KMS-11 (cell line): ENCODE results near the gene DMBX1.

Source experiments
- H2AFZ ChIP-seq: fragments of 200-600 bp; sonication (generic); 2 replicates; pipeline ENCODE4 v1.6.1; 2016; ENCODE audit warnings: antibody characterized with exemption, mixed run types, low read depth
- H3K27ac ChIP-seq: fragments of 200-600 bp; sonication (generic); 2 replicates; pipeline ENCODE4 v1.6.1; 2016; ENCODE audit warnings: mild to moderate bottlenecking, mixed run types
- H3K27me3 ChIP-seq: fragments of 200-600 bp; sonication (generic); 2 replicates; pipeline ENCODE4 v1.6.1; 2017; ENCODE audit warnings: mild to moderate bottlenecking, low read depth, mixed run types, moderate library complexity; ENCODE audit not compliant: insufficient read depth
- H3K36me3 ChIP-seq: fragments of 200-600 bp; sonication (generic); 2 replicates; pipeline ENCODE4 v1.6.1; 2017; ENCODE audit warnings: mild to moderate bottlenecking, mixed run types; ENCODE audit not compliant: insufficient read depth
- H3K4me1 ChIP-seq: fragments of 200-600 bp; sonication (generic); 2 replicates; pipeline ENCODE4 v1.6.1; 2016; ENCODE audit warnings: mild to moderate bottlenecking, low read depth, mixed run types; ENCODE audit not compliant: poor library complexity, severe bottlenecking
- H3K4me2 ChIP-seq: fragments of 200-600 bp; sonication (generic); 2 replicates; pipeline ENCODE4 v1.7.0; 2016; ENCODE audit warnings: mild to moderate bottlenecking, mixed run types
- H3K4me3 ChIP-seq: fragments of 200-600 bp; sonication (generic); IDR thresholded peaks from 2 replicates; pipeline ENCODE4 v1.6.1; 2017; ENCODE audit warnings: low read depth, low read length, mixed read lengths; ENCODE audit not compliant: insufficient read depth
- H3K79me2 ChIP-seq: fragments of 200-600 bp; sonication (generic); 2 replicates; pipeline ENCODE4 v1.6.1; 2016; ENCODE audit warnings: low read depth, mixed run types; ENCODE audit not compliant: insufficient read depth
- H3K9ac ChIP-seq: fragments of 200-600 bp; sonication (generic); 2 replicates; pipeline ENCODE4 v1.6.1; 2016; ENCODE audit warnings: mild to moderate bottlenecking, mixed run types
- H4K20me1 ChIP-seq: fragments of 200-600 bp; sonication (generic); 2 replicates; pipeline ENCODE4 v1.6.1; 2016; ENCODE audit warnings: mild to moderate bottlenecking, mixed run types; ENCODE audit not compliant: insufficient read depth
- TF ChIP-seq, protein P1 (sequence below): fragments of 200-600 bp; sonication (generic); conservative IDR thresholded peaks from 2 replicates; pipeline ENCODE4 v1.6.1; 2017; ENCODE audit warnings: low read depth, mild to moderate bottlenecking, antibody characterized with exemption, low read length, moderate library complexity, mixed read lengths

DMBX1 gene

GRCh38 chr1:46519209-46519608 lies 29.6 kb downstream of the DMBX1 start:
- Histone ChIP-seq H3K4me1 (no peaks in the 10 kb centered on the region), H3K27me3 (no peaks in the 10 kb centered on the region), H3K4me3 (no peak overlapping the region), H3K9ac (no peak overlapping the region), H3K27ac (no peak overlapping the region), H2AFZ (no peak overlapping the region), H3K79me2 (no peaks in the 10 kb centered on the region), H4K20me1 (no peaks in the 10 kb centered on the region), H3K4me2 (no peak overlapping the region), H3K36me3 (no peaks in the 10 kb centered on the region)
- TF ChIP-seq, protein P1, sequence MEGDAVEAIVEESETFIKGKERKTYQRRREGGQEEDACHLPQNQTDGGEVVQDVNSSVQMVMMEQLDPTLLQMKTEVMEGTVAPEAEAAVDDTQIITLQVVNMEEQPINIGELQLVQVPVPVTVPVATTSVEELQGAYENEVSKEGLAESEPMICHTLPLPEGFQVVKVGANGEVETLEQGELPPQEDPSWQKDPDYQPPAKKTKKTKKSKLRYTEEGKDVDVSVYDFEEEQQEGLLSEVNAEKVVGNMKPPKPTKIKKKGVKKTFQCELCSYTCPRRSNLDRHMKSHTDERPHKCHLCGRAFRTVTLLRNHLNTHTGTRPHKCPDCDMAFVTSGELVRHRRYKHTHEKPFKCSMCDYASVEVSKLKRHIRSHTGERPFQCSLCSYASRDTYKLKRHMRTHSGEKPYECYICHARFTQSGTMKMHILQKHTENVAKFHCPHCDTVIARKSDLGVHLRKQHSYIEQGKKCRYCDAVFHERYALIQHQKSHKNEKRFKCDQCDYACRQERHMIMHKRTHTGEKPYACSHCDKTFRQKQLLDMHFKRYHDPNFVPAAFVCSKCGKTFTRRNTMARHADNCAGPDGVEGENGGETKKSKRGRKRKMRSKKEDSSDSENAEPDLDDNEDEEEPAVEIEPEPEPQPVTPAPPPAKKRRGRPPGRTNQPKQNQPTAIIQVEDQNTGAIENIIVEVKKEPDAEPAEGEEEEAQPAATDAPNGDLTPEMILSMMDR: no peak

GRCh38 chr1:46520063-46520911 lies 30.7 kb downstream of the DMBX1 start:
- no peak overlapping the region for H2AFZ ChIP-seq
- H3K4me2 ChIP-seq: no peak overlapping the region
- H3K4me1 ChIP-seq: no peaks in the 10 kb centered on the region

DNA sequence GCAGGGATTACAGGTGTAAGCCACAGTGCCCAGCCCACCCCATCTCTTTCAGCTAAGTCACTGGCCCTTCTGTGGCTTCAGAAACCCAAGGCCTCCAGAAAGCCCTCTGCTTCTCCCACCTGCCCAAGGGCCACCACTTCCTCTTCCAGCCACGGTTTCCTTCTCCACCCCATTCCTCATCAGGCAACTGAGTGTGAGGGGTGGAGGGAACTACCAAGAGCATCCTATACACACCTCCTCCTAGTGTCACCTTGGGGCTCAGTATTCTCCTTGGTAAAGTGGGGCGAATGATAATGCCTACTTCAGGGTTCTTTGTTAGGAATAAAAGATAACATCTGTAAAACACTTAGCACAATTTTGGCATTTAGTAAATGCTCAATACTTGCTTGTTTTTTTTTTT lies 31.8 kb downstream of the DMBX1 start:
- no peaks in the 10 kb centered on the region for H4K20me1 ChIP-seq
- H3K27ac ChIP-seq: no peak overlapping the region
- H3K9ac ChIP-seq: no peak overlapping the region
- no peaks in the 10 kb centered on the region for H3K27me3 ChIP-seq
- H3K4me1 ChIP-seq: no peaks in the 10 kb centered on the region
- TF ChIP-seq, protein P1: no peak
- H3K36me3 ChIP-seq: no peaks in the 10 kb centered on the region
- H3K79me2 ChIP-seq: no peaks in the 10 kb centered on the region
- no peak overlapping the region for H3K4me3 ChIP-seq
- H2AFZ ChIP-seq: no peak overlapping the region
- no peak overlapping the region for H3K4me2 ChIP-seq

More at GRCh38 chr1:46520063-46520911, 30.7 kb downstream of the DMBX1 start:
- Histone ChIP-seq H3K27me3 (no peaks in the 10 kb centered on the region), H3K4me3 (no peak overlapping the region), H3K27ac (no peak overlapping the region), H3K9ac (no peak overlapping the region), H3K36me3 (no peaks in the 10 kb centered on the region), H3K79me2 (no peaks in the 10 kb centered on the region), H4K20me1 (no peaks in the 10 kb centered on the region)
- TF ChIP-seq, protein P1: no peak

DNA sequence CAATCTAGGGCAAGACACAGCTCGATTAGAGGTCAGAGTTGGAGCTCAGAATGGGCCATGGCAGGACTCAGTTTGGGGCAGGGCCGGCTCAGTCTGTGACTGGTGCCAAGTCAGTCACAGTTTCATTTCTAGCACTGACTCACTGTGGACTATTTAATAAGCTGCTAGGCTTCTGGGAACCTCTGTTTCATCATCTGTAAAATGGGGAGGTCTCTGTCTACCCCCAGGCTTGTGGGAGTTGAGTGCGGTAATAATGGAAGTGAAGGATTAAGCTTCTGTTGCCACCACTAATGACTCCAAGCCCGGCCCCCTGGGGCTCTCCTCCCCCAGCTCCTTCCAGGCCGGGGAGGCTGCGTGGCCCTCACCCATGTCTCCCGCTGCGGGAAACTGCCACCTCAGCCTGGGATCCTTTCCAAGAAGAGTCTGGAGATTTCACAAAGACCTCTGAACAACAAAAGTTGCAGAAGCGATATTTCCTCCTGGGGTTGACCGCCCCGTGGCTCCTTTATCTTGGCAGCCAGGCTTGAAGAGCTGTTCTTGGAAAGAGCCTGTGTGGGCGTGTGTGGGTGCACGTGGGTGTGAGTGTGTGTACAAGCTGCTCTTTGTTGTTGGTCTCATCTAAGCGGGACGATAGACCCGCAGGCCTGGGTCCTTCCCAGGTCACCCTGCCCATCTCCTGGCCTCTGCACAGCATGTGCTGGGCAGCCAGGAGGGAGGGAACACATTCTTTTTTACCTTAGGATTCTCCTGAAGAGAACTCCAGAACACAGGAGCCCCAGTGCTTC lies 32.7 kb downstream of the DMBX1 start:
- Histone ChIP-seq H2AFZ (no peak overlapping the region), H3K79me2 (no peaks in the 10 kb centered on the region), H3K4me1 (no peaks in the 10 kb centered on the region), H3K9ac (no peak overlapping the region), H4K20me1 (no peaks in the 10 kb centered on the region), H3K27ac (no peak overlapping the region), H3K4me3 (no peak overlapping the region), H3K4me2 (no peak overlapping the region), H3K27me3 (no peaks in the 10 kb centered on the region; the same call in 1 of the 2 replicates), H3K36me3 (no peaks in the 10 kb centered on the region)
- TF ChIP-seq, protein P1: no peak
